Upper lobe of left lung (tissue), 6 donors: Measurements from ENCODE around the gene NSD2. TPM values are rescaled to one million over a fixed set of nuclear protein-coding genes. Genes with fewer than 3 reads are reported as not detected.

ENCODE experiments used
- ATAC-seq, 2 donors: fragments of 200-7000 bp; cut with Tn5 transposase; one replicate each; pipeline ENCODE4 v1.9.1; 2022; ENCODE audit warnings: mild to moderate bottlenecking in 2 of 2, moderate library complexity in 2 of 2; ENCODE audit not compliant: low FRiP score in 2 of 2
- DNase-seq, 2 donors: peaks; one replicate each; pipeline ENCODE4 v3.0.0-alpha.2; 2019 to 2020
- H3K27ac ChIP-seq, 4 donors: fragments of 200-600 bp; sonication (generic); one replicate each; pipeline ENCODE4 v1.5.1; 2016 to 2019
- H3K27me3 ChIP-seq, 4 donors: fragments of 200-600 bp; sonication (generic); one replicate each; pipeline ENCODE4 v1.5.1; 2017 to 2019
- H3K36me3 ChIP-seq, 4 donors: fragments of 200-600 bp; sonication (generic); one replicate each; pipeline ENCODE4 v1.5.1; 2016 to 2019
- H3K4me1 ChIP-seq, 4 donors: fragments of 200-600 bp; sonication (generic); one replicate each; pipeline ENCODE4 v1.5.1; 2018 to 2019
- H3K4me3 ChIP-seq, 4 donors: fragments of 200-600 bp; sonication (generic); one replicate each; pipeline ENCODE4 v1.5.1; 2017 to 2019; ENCODE audit warnings: mild to moderate bottlenecking in 2 of 4, moderate library complexity in 1 of 4
- H3K9me3 ChIP-seq, 4 donors: fragments of 200-600 bp; sonication (generic); one replicate each; pipeline ENCODE4 v1.5.1; 2018 to 2019
- CTCF ChIP-seq, 6 experiments: fragments of 450-650 bp in 4 of 6; fragments of 200-600 bp in 2 of 6; sonication (generic) in 2 of 6; IDR thresholded peaks; one replicate each; pipeline ENCODE4 v1.5.1; 2016 to 2019; ENCODE audit warnings: antibody characterized with exemption in 6 of 6
- EP300 ChIP-seq, 4 donors: sonication (generic); formaldehyde crosslinking; IDR thresholded peaks; one replicate each; pipeline ENCODE4 v1.5.1; 2017; ENCODE audit warnings: antibody characterized with exemption in 4 of 4, control low read depth in 2 of 4
- POLR2A ChIP-seq, 4 donors: fragments of 450-650 bp; IDR thresholded peaks; one replicate each; pipeline ENCODE4 v1.5.1; 2016 to 2017; ENCODE audit warnings: antibody characterized with exemption in 4 of 4, mild to moderate bottlenecking in 2 of 4
- POLR2AphosphoS5 ChIP-seq, 2 donors: sonication (generic); formaldehyde crosslinking; IDR thresholded peaks; one replicate each; pipeline ENCODE4 v1.5.1; 2017; ENCODE audit warnings: antibody characterized with exemption in 2 of 2
- WGBS, 2 donors: methylation state at CpG; one replicate each; pipeline ENCODE4 v1.1.5; 2017 to 2018; 5-methylcytosine and 5-hydroxymethylcytosine counted together
- total RNA-seq, 6 donors: library from RNA; depleted of rRNA in 4 of 6; stranded (reverse); fragments of >200 nt in 4 of 6; gene quantifications; one replicate each; pipeline versions ENCODE4 v1.1.0 to v1.2.1, GENCODE V29; 2016 to 2021
- donor health status: DM: no; HTN: no; CAD: no; lungs with moderate emphysema.
- donor health status: DM: no; HTN: yes; CAD: no; lungs with severe emphysema.

NSD2 gene
- total RNA-seq, 6 donors from 2014 or later, result 35.7 to 164 (median 53.1) TPM

GRCh38 chr4:1824746-1825145 lies 46.4 kb upstream of the NSD2 start:
- no peak for DNase-seq
- no peak overlapping the region for H3K27ac ChIP-seq
- no peaks in the 10 kb centered on the region for H3K9me3 ChIP-seq
- TF ChIP-seq CTCF (IDR thresholded peaks at IDR 0.05) (no peak), POLR2AphosphoS5 (IDR thresholded peaks at IDR 0.05) (no peak), EP300 (IDR thresholded peaks at IDR 0.05) (no peak), POLR2A (IDR thresholded peaks at IDR 0.05) (no peak)
- ATAC-seq, result no peak
- no peaks in the 10 kb centered on the region for H3K4me1 ChIP-seq
- 76 to 87% methylated on average over 7 to 11 of the region's 11 CpGs for WGBS, 2 donors
- H3K36me3 ChIP-seq, result peaks cover 28 to 70% (median 60%) of the 10 kb centered on the region in 4 donors
- H3K4me3 ChIP-seq, result no peak overlapping the region
- no peaks in the 10 kb centered on the region for H3K27me3 ChIP-seq

GRCh38 chr4:1825326-1825725 lies 45.9 kb upstream of the NSD2 start:
- no peaks in the 10 kb centered on the region for H3K27me3 ChIP-seq
- H3K9me3 ChIP-seq, result no peaks in the 10 kb centered on the region
- 86 to 90% methylated on average over 16 to 19 of the region's 19 CpGs for WGBS, 2 donors
- no peak overlapping the region for H3K4me3 ChIP-seq
- DNase-seq, result no peak
- TF ChIP-seq EP300 (IDR thresholded peaks at IDR 0.05) (no peak), POLR2AphosphoS5 (IDR thresholded peaks at IDR 0.05) (no peak), CTCF (IDR thresholded peaks at IDR 0.05) (no peak)
- H3K36me3 ChIP-seq, result peaks cover 28 to 69% (median 61%) of the 10 kb centered on the region in 4 donors
- ATAC-seq, result no peak
- no peak overlapping the region for H3K27ac ChIP-seq
- no peaks in the 10 kb centered on the region for H3K4me1 ChIP-seq

GRCh38 chr4:1826531-1827350 lies 44.5 kb upstream of the NSD2 start:
- H3K9me3 ChIP-seq, result no peaks in the 10 kb centered on the region
- H3K27me3 ChIP-seq, result no peaks in the 10 kb centered on the region
- WGBS, 2 donors, result 91 to 95% methylated on average over 24 to 27 of the region's 30 CpGs
- ATAC-seq, result no peak
- DNase-seq, result no peak
- H3K4me1 ChIP-seq, result no peaks in the 10 kb centered on the region
- H3K27ac ChIP-seq, result no peak overlapping the region
- no peak for TF ChIP-seq CTCF (IDR thresholded peaks at IDR 0.05)
- no peak for TF ChIP-seq POLR2AphosphoS5 (IDR thresholded peaks at IDR 0.05)
- TF ChIP-seq EP300 (IDR thresholded peaks at IDR 0.05), result no peak
- TF ChIP-seq POLR2A (IDR thresholded peaks at IDR 0.05), result no peak
- no peak overlapping the region for H3K4me3 ChIP-seq
- H3K36me3 ChIP-seq, result peaks cover 24 to 69% (median 67%) of the 10 kb centered on the region in 4 donors

- H3K4me1 ChIP-seq, result no peaks in the 10 kb centered on the region
- DNase-seq (no peak), ATAC-seq (no peak)
- H3K36me3 ChIP-seq, result peaks cover 6 to 69% (median 65%) of the 10 kb centered on the region in 4 donors
- H3K9me3 ChIP-seq, result no peaks in the 10 kb centered on the region
- H3K4me3 ChIP-seq, result no peak overlapping the region
- H3K27ac ChIP-seq, result no peak overlapping the region
- TF ChIP-seq POLR2AphosphoS5 (IDR thresholded peaks at IDR 0.05) (no peak), EP300 (IDR thresholded peaks at IDR 0.05) (no peak), CTCF (IDR thresholded peaks at IDR 0.05) (no peak), POLR2A (IDR thresholded peaks at IDR 0.05) (no peak)
- H3K27me3 ChIP-seq, result no peaks in the 10 kb centered on the region
- 91 to 100% methylated on average over 3 of the region's 3 CpGs for WGBS, 2 donors
Observed at GRCh38 chr4:1830234-1830633, 41.0 kb upstream of the NSD2 start.
